Spleen (tissue), 11 donors: ENCODE data around the gene KRTCAP2. TPM values are rescaled to one million over a fixed set of nuclear protein-coding genes. Genes with fewer than 3 reads are reported as not detected.
"Not testable (repeated sequence)": the region's sequence is repeated elsewhere in the genome, so short reads cannot be mapped to it uniquely, and the experiment has no call there.

Experiments
- DNase-seq: peaks from one replicate; pipeline ENCODE4 v3.0.0-alpha.2; 2020
- H3K27ac ChIP-seq, 8 donors: fragments of 200-600 bp; sonication (generic) in 7 of 8; 1 replicate in 4 of 8; 2 replicates in 4 of 8; pipeline versions ENCODE4 v1.5.0 to v1.8.0; 2016 to 2021; ENCODE audit warnings: inconsistent platforms in 4 of 8, mild to moderate bottlenecking in 4 of 8, moderate library complexity in 1 of 8
- H3K27me3 ChIP-seq, 7 donors: fragments of 200-600 bp; sonication (generic) in 6 of 7; replicated peaks in 1 of 7; 1 replicate in 4 of 7; 2 replicates in 3 of 7; pipeline versions ENCODE4 v1.5.0 to v1.8.0; 2016 to 2021; ENCODE audit warnings: inconsistent platforms in 3 of 7, mild to moderate bottlenecking in 1 of 7
- H3K36me3 ChIP-seq, 6 donors: fragments of 200-600 bp; sonication (generic) in 5 of 6; 1 replicate in 4 of 6; 2 replicates in 2 of 6; pipeline versions ENCODE4 v1.5.0 to v1.8.0; 2016 to 2021; ENCODE audit warnings: inconsistent platforms in 2 of 6
- H3K4me1 ChIP-seq, 6 donors: fragments of 200-600 bp; sonication (generic) in 5 of 6; 1 replicate in 3 of 6; 2 replicates in 3 of 6; pipeline versions ENCODE4 v1.5.0 to v1.8.0; 2016 to 2021; ENCODE audit warnings: inconsistent platforms in 3 of 6
- H3K4me3 ChIP-seq, 8 donors: fragments of 200-600 bp; sonication (generic) in 7 of 8; 1 replicate in 4 of 8; 2 replicates in 4 of 8; pipeline versions ENCODE4 v1.5.0 to v1.8.0; 2016 to 2021; ENCODE audit warnings: inconsistent platforms in 4 of 8, mild to moderate bottlenecking in 4 of 8, moderate library complexity in 2 of 8
- H3K9me3 ChIP-seq, 8 donors: fragments of 200-600 bp; sonication (generic) in 7 of 8; 1 replicate in 4 of 8; 2 replicates in 4 of 8; pipeline versions ENCODE4 v1.5.0 to v1.8.0; 2016 to 2021; ENCODE audit warnings: inconsistent platforms in 4 of 8
- POLR2A ChIP-seq, 3 donors: fragments of 450-650 bp; IDR thresholded peaks; one replicate each; pipeline ENCODE4 v1.5.1; 2017; ENCODE audit warnings: antibody characterized with exemption in 3 of 3, mild to moderate bottlenecking in 1 of 3
- POLR2AphosphoS5 ChIP-seq, 3 donors: sonication (generic); formaldehyde crosslinking; IDR thresholded peaks; one replicate each; pipeline ENCODE4 v1.5.1; 2017; ENCODE audit warnings: antibody characterized with exemption in 3 of 3
- WGBS, 5 donors: extraction: QIAGEN DNeasy Blood & Tissue Kit in 3 of 5; methylation state at CpG; one replicate each; pipeline versions ENCODE4 v1.1.5 to v1.1.7; 2013 to 2018; 5-methylcytosine and 5-hydroxymethylcytosine counted together
- intact Hi-C: fragments of 100-400 bp; cut with DNase I; formaldehyde crosslinking; loops from one replicate; pipeline ENCODE4 v1.15.0; 2023; ENCODE audit warnings: low total_unique reads
- polyA plus RNA-seq, 3 donors: library from polyadenylated mRNA; stranded (reverse); fragments of 200-250 nt; gene quantifications; one replicate each; pipeline ENCODE4 v1.2.1, GENCODE V29; 2013
- total RNA-seq, 7 donors: library from RNA; depleted of rRNA in 3 of 7; stranded (reverse); fragments of >200 nt in 3 of 7; fragmentation: NEBNext Ultra II Directional in 4 of 7; extraction: Animal tissue kit (Norgen Biotek cat#: 25700) in 4 of 7; gene quantifications; one replicate each; pipeline versions ENCODE4 v1.1.0 to v1.2.1, GENCODE V29; 2016 to 2021
- TF ChIP-seq, protein P1 (sequence below), 11 experiments: fragments of 200-600 bp in 7 of 11; fragments of 450-650 bp in 4 of 11; sonication (generic) in 4 of 11; IDR thresholded peaks in 8 of 11; conservative IDR thresholded peaks in 3 of 11; 1 replicate in 7 of 11; 2 replicates in 4 of 11; pipeline versions ENCODE4 v1.4.0 to v1.8.0; 2016 to 2021; ENCODE audit warnings: antibody characterized with exemption in 11 of 11, inconsistent platforms in 4 of 11, mild to moderate bottlenecking in 1 of 11
- donor health status: healthy with polysubstance abuse.
- donor health status: DM: no; HTN: no; CAD: no; lungs with moderate emphysema.
- donor health status: DM: no; HTN: no; CAD: no.
- donor health status: Bipolar disorder and iron deficiency.
- donor health status: healthy.
- donor health status: DM: no; HTN: no; CAD: no.
- donor health status: DM: yes; HTN: yes; CAD: no.

The KRTCAP2 gene
- total and polyA plus RNA-seq, 10 donors: 113 to 203 (median 146) TPM

GRCh38 chr1:155166051-155166470 is 7.0 kb downstream of the KRTCAP2 start:
- no peaks in the 10 kb centered on the region for H3K27me3 ChIP-seq
- DNase-seq: peak; percentile 45
- intact Hi-C loops: no loop called here
- H3K27ac ChIP-seq: peak overlapping the region; percentile 11 to 84 (median 70)
- 31 to 48% (median 35%) methylated on average over 7 to 8 of the region's 8 CpGs for WGBS, 5 donors
- H3K4me3 ChIP-seq: no peak overlapping the region
- H3K9me3 ChIP-seq: peaks cover 0 to 8% (median 0%) of the 10 kb centered on the region in 8 donors
- TF ChIP-seq, protein P1, sequence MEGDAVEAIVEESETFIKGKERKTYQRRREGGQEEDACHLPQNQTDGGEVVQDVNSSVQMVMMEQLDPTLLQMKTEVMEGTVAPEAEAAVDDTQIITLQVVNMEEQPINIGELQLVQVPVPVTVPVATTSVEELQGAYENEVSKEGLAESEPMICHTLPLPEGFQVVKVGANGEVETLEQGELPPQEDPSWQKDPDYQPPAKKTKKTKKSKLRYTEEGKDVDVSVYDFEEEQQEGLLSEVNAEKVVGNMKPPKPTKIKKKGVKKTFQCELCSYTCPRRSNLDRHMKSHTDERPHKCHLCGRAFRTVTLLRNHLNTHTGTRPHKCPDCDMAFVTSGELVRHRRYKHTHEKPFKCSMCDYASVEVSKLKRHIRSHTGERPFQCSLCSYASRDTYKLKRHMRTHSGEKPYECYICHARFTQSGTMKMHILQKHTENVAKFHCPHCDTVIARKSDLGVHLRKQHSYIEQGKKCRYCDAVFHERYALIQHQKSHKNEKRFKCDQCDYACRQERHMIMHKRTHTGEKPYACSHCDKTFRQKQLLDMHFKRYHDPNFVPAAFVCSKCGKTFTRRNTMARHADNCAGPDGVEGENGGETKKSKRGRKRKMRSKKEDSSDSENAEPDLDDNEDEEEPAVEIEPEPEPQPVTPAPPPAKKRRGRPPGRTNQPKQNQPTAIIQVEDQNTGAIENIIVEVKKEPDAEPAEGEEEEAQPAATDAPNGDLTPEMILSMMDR (IDR thresholded peaks at IDR 0.05 in 8 of 11, conservative IDR thresholded peaks at IDR 0.05 in 3 of 11): no peak
- TF ChIP-seq POLR2AphosphoS5 (IDR thresholded peaks at IDR 0.05): no peak
- no peak for TF ChIP-seq POLR2A (IDR thresholded peaks at IDR 0.05)
- H3K4me1 ChIP-seq: peaks cover 14 to 30% (median 23%) of the 10 kb centered on the region in 6 donors
- H3K36me3 ChIP-seq: peaks cover 0 to 26% (median 17%) of the 10 kb centered on the region in 6 donors

- intact Hi-C loops, H3K9me3 ChIP-seq, H3K4me3 ChIP-seq, H3K27ac ChIP-seq, H3K27me3 ChIP-seq: not testable (repeated sequence)
- peak; percentile 32 for DNase-seq
- peaks cover 14 to 30% (median 23%) of the 10 kb centered on the region in 6 donors for H3K4me1 ChIP-seq
- 90 to 95% (median 93%) methylated on average over 11 of the region's 11 CpGs for WGBS, 5 donors
- peaks cover 0 to 12% (median 9%) of the 10 kb centered on the region in 6 donors for H3K36me3 ChIP-seq
Measured at GRCh38 chr1:155164625-155165024, 8.5 kb downstream of the KRTCAP2 start.

GRCh38 chr1:155163785-155164184 is 9.3 kb downstream of the KRTCAP2 start:
- intact Hi-C loops, H3K4me3 ChIP-seq, H3K9me3 ChIP-seq, H3K36me3 ChIP-seq, DNase-seq, H3K27ac ChIP-seq, H3K27me3 ChIP-seq: not testable (repeated sequence)
- peaks cover 14 to 30% (median 23%) of the 10 kb centered on the region in 6 donors for H3K4me1 ChIP-seq
- 93 to 100% (median 94%) methylated on average over 4 of the region's 4 CpGs for whole genome bisulfite sequencing, 5 donors

- H3K4me1 ChIP-seq: peaks cover 10 to 21% (median 18%) of the 10 kb centered on the region in 6 donors
- 91 to 98% (median 96%) methylated on average over 6 of the region's 6 CpGs for WGBS, 5 donors
- peak; percentile 41 for DNase-seq
- intact Hi-C loops, H3K27me3 ChIP-seq, H3K36me3 ChIP-seq, H3K27ac ChIP-seq, H3K9me3 ChIP-seq, H3K4me3 ChIP-seq: not testable (repeated sequence)
Measured at GRCh38 chr1:155162631-155163030, 10.5 kb downstream of the KRTCAP2 start.

DNA sequence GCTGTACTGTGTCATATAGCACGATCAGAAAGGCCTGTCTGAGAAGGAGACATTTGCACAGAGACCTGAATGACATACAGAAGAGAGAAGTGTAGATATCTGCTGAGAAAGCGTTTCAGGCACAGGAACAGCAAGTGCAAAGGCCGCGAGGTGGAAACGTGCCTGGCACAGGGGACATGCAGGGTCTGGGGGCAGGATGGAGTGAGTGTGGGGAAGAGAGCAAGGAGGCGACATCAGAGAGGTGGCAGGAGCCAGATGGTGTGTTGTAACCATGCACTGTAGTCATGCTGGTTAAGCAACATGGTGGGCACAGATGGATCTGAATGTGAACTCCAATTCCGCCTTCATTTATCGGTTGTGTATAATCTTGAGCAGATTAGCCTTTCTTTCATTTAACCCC is 13.0 kb downstream of the KRTCAP2 start:
- WGBS, 5 donors: 63 to 76% (median 68%) methylated on average over 8 of the region's 8 CpGs
- Histone ChIP-seq H3K4me1 (no peaks in the 10 kb centered on the region), H3K27ac (no peak overlapping the region), H3K36me3 (no peaks in the 10 kb centered on the region), H3K9me3 (peaks cover 0 to 8% (median 0%) of the 10 kb centered on the region in 8 donors), H3K27me3 (no peaks in the 10 kb centered on the region), H3K4me3 (no peak overlapping the region)
- intact Hi-C loops: no loop called here
- peak; percentile 32 for DNase-seq
- TF ChIP-seq POLR2A (IDR thresholded peaks at IDR 0.05): no peak
- TF ChIP-seq POLR2AphosphoS5 (IDR thresholded peaks at IDR 0.05): no peak
- TF ChIP-seq, protein P1 (IDR thresholded peaks at IDR 0.05 in 8 of 11, conservative IDR thresholded peaks at IDR 0.05 in 3 of 11): no peak

DNA sequence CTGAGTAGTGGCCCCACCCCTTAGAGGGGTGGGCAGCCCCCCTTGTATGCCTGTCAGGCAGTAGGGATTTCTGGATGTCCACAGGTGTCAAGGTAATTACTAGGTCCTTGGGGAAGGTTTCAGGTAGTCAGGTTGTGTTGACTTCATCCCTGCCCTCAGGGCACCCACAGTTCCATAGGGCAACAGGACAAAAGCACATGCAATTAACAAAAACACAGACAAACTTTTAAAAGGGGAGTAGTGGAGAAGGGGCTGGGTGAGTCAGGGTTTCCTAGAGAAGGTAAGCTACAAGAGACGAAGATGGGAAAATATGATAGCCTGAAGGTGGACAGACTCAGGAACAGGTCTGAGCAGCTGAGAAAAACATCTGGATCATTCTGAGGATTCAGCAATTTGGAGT is 14.1 kb downstream of the KRTCAP2 start:
- TF ChIP-seq, protein P1 (IDR thresholded peaks at IDR 0.05 in 8 of 11, conservative IDR thresholded peaks at IDR 0.05 in 3 of 11): no peak
- no peak for TF ChIP-seq POLR2A (IDR thresholded peaks at IDR 0.05)
- TF ChIP-seq POLR2AphosphoS5 (IDR thresholded peaks at IDR 0.05): no peak
- intact Hi-C loops: no loop called here
- 72 to 96% (median 87%) methylated on average over 1 of the region's 1 CpG for WGBS, 5 donors
- Histone ChIP-seq H3K36me3 (no peaks in the 10 kb centered on the region), H3K4me1 (no peaks in the 10 kb centered on the region), H3K27ac (no peak overlapping the region), H3K4me3 (no peak overlapping the region), H3K9me3 (no peaks in the 10 kb centered on the region), H3K27me3 (no peaks in the 10 kb centered on the region)
- no peak for DNase-seq

- H3K9me3 ChIP-seq, intact Hi-C loops, H3K27ac ChIP-seq, DNase-seq, H3K4me3 ChIP-seq, H3K36me3 ChIP-seq, H3K4me1 ChIP-seq, H3K27me3 ChIP-seq: not testable (repeated sequence)
- 72 to 87% (median 77%) methylated on average over 3 of the region's 3 CpGs for WGBS, 5 donors
Measured at GRCh38 chr1:155155996-155156643, 17.0 kb downstream of the KRTCAP2 start.
